AG04449 (cell line): ENCODE data around the gene PMM1.

Experiments used
- CTCF ChIA-PET: fragments of 350-600 bp; formaldehyde crosslinking; extraction: SDS; loops from one replicate; lab custom pipeline; 2021; ENCODE audit warnings: antibody characterized with exemption; lab: Yijun Ruan, JAX
- POLR2A ChIA-PET: fragments of 400-600, 350-600 bp; formaldehyde crosslinking; extraction: SDS; loops from one replicate; lab custom pipeline; 2020; ENCODE audit warnings: antibody characterized with exemption, inconsistent platforms; lab: Yijun Ruan, JAX
- DNase-seq: peaks from one replicate; pipeline ENCODE4 v3.0.0-alpha.2; 2010; ENCODE audit warnings: low read depth, low spot score
- H3K4me3 ChIP-seq: 2 replicates; pipeline ENCODE4 v1.5.1; 2011; ENCODE audit warnings: low read depth, mild to moderate bottlenecking, control low read depth, low read length
- TF ChIP-seq, protein P1 (sequence below): IDR thresholded peaks from one replicate; pipeline ENCODE4 v1.5.1; 2011; ENCODE audit warnings: mild to moderate bottlenecking, moderate library complexity, low read length, control low read depth, inconsistent platforms; ENCODE audit not compliant: insufficient read depth; ENCODE audit errors: missing control alignments

Gene PMM1

GRCh38 chr22:41528132-41528766 lies 61.4 kb downstream of the PMM1 start:
- POLR2A ChIA-PET: interaction anchor here (0.6 kb wide), 1 partner anchor 10 kb away, joined by 3 read pairs; no protein-coding TSS in a partner anchor
- CTCF ChIA-PET: interaction anchor here (0.5 to 5.2 kb wide), 10 partner anchors 8 to 147 kb away, joined by 3 to 74 read pairs (median 6); partner anchors contain the start of genes POLR3H and TEF
- H3K4me3 ChIP-seq: no peak overlapping the region
- DNase-seq: no peak
- TF ChIP-seq, protein P1, sequence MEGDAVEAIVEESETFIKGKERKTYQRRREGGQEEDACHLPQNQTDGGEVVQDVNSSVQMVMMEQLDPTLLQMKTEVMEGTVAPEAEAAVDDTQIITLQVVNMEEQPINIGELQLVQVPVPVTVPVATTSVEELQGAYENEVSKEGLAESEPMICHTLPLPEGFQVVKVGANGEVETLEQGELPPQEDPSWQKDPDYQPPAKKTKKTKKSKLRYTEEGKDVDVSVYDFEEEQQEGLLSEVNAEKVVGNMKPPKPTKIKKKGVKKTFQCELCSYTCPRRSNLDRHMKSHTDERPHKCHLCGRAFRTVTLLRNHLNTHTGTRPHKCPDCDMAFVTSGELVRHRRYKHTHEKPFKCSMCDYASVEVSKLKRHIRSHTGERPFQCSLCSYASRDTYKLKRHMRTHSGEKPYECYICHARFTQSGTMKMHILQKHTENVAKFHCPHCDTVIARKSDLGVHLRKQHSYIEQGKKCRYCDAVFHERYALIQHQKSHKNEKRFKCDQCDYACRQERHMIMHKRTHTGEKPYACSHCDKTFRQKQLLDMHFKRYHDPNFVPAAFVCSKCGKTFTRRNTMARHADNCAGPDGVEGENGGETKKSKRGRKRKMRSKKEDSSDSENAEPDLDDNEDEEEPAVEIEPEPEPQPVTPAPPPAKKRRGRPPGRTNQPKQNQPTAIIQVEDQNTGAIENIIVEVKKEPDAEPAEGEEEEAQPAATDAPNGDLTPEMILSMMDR: no peak
